Prostate gland (tissue), 2 donors: ENCODE data around the gene CACNA1D.

Experiments
- CTCF ChIP-seq, 4 experiments: fragments of 200-600 bp in 2 of 4; fragments of 450-650 bp in 2 of 4; sonication (generic) in 2 of 4; IDR thresholded peaks; 1 replicate in 3 of 4; 2 replicates in 1 of 4; pipeline ENCODE4 v1.5.1; 2016 to 2019; ENCODE audit warnings: antibody characterized with exemption in 4 of 4, mild to moderate bottlenecking in 2 of 4, moderate library complexity in 2 of 4
- POLR2AphosphoS5 ChIP-seq: sonication (generic); formaldehyde crosslinking; IDR thresholded peaks from one replicate; pipeline ENCODE4 v1.6.1; 2017; ENCODE audit warnings: antibody characterized with exemption

- TF ChIP-seq CTCF (IDR thresholded peaks at IDR 0.05), result no peak
- TF ChIP-seq POLR2AphosphoS5, result no peak
These were observed 6.8 kb downstream of the CACNA1D start for GRCh38 chr3:53501178-53501577.
